Endometrial microvascular endothelial cells (primary cell): ENCODE measurements around the gene NTN3. TPM values are rescaled to one million over a fixed set of nuclear protein-coding genes. Genes with fewer than 3 reads are reported as not detected.
"Not testable (repeated sequence)": the region's sequence is repeated elsewhere in the genome, so short reads cannot be mapped to it uniquely, and the experiment has no call there.

Source experiments
- in situ Hi-C: cut with HindIII; loops from 2 replicates; pipeline ENCODE4 v1.10.0; 2017; ENCODE audit warnings: low sequenced_read_pairs, low pct_unique_long_range_greater_than_20kb; ENCODE audit errors: inconsistent ontology term
- total RNA-seq: library from RNA; depleted of rRNA; stranded (reverse); fragments of >200 nt; gene quantifications from one replicate; pipeline ENCODE4 v1.2.3, GENCODE V29; 2015; ENCODE audit errors: inconsistent ontology term

The NTN3 gene
- total RNA-seq, 1 donor from 2014 or later = not detected

DNA sequence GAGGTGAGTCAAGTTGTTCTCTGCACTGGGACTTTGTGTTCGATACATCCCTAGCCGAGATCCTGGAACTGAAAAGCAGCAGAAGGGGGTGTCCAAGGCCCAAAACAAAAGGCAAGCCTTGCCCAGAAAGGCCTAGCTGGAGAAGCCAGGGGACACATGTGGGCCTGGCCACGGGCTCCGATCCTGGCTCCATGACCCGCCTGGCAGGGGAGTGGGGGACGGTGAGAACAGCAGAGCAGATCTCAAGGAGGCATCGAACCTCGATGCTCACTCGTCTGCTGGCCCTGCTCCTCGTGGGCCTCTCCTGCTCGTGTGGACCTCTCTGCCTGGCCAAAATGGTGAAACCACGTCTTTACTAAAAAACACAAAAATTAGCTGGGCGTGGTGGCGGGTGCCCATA is 33.0 kb upstream of the NTN3 start:
- in situ Hi-C loops = no loop called here

GRCh38 chr16:2439598-2439997 is 31.5 kb upstream of the NTN3 start:
- in situ Hi-C loops = no loop called here

DNA sequence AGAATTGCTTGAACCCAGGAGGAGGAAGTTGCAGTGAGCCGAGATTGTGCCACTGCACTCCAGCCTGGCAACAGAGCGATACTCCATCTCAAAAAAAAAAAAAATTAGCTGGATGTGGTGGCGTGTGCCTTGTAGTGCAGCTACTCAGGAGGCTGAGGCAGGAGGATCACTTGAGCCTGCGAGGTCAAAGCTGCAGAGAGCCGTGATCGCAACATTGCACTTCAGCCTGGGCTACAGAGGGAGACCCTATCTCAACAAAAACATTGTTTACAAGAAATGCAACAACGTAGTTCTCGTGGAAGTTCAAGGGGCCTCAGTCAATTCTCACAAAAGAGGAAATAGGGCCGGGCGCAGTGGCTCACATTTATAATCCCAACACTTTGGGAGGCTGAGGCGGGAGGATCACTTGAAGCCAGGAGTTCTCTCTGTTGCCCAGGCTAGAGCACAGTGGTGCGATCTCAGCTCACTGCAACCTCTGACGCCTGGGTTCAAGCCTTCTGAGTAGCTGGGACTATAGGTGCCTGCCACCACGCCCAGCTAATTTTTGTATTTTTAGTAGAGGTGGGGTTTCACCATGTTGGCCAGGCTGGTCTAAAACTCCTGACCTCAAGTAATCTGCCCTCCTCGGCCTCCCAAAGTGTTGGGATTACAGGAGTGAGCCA is 29.8 kb upstream of the NTN3 start:
- in situ Hi-C loops = not testable (repeated sequence)

- in situ Hi-C loops = no loop called here
Observed at GRCh38 chr16:2443555-2443954, 27.5 kb upstream of the NTN3 start.

DNA sequence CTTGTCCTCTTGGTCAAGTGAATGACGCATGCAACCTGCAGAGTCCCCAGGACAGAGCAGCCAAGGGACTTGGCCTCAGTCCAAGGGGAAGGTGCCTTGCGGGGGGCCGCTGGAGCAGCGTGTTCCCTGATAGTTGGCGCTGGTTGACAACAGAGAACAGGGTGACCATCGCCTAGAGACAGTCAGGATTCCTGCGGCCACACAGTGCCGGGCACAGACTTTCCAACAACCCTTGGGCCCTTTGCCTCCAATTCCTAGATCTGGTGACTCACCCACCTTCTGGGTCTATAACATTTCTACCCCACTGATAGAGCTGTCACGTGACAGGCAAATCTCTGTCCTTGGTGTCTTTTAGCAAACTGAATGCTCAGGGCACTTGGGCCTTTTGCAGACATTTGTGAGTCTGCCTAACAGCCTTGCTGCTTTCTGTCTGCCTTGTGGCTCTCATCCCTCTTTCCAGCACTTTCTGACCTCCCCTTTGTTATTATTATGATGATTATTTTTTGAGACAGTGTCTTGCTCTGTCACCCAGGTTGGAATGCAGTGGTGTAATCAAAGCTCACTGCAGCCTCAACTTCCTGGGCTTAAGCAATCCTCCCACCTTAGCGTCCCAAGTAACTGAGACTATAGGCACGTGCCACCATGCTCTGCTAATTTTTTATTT is 23.0 kb upstream of the NTN3 start:
- in situ Hi-C loops = no loop called here

DNA sequence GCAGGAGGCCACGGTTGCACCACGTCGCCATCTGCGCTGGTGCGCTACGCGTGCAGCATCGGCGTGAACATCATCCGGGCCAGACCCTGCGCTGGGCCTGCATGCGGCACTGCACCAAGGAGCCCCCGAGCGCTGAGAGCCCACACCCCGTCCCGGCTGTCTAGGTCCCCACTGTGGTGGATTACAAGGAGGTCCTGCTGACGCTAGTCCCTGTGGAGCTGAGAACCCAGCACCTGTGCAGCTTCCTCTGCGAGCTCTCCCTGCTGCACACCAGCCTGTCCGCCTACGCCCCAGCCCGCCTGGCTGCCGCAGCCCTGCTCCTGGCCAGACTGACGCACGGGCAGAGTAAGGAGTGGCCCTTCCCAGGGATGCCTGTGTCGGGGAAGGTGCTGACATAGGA is 22.0 kb upstream of the NTN3 start:
- in situ Hi-C loops = no loop called here

DNA sequence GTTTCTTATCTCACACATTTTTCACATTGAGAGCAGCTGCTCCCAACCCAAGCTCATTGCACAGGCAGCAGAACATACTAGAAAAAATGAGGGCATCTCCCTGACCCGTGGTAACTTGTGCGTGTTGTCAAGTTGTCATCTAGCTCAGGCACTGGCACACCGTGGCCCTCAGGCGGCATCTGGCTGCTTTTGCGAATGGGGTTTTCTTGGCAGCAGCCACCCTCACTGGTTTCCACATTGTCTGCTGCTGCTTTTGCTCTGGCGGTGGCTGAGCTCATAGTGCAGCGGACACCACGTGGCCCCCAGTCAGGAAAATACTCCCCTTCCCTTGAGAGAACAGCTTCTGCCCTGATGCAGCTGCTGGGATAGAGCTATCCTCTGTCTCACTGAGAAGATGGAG is 20.6 kb upstream of the NTN3 start:
- in situ Hi-C loops = no loop called here

- in situ Hi-C loops = no loop called here
Observed at GRCh38 chr16:2450975-2451381, 20.1 kb upstream of the NTN3 start.

GRCh38 chr16:2451851-2452320 is 19.2 kb upstream of the NTN3 start:
- in situ Hi-C loops = no loop called here

DNA sequence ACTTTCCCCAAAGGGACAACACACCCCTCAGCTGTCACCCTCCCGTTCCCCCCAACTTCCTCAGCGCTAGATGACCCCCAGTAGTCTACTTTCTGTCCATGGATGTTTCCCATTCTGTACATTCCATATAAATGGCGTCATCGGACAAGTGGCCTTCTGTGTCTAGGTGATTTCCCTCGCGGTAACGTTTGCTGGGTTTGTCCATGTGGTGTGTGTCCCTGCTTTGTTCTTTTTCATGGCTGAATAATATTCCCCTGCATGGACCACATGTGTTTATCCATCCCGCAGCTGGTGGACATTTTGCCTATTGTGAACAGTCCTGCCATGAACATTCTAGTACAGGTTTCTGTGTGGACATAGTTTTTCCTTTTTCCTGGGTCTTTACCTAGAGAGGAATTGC is 18.4 kb upstream of the NTN3 start:
- in situ Hi-C loops = no loop called here

GRCh38 chr16:2455081-2455845 is 15.8 kb upstream of the NTN3 start:
- in situ Hi-C loops = no loop called here

GRCh38 chr16:2456551-2457153 is 14.4 kb upstream of the NTN3 start:
- in situ Hi-C loops = no loop called here

DNA sequence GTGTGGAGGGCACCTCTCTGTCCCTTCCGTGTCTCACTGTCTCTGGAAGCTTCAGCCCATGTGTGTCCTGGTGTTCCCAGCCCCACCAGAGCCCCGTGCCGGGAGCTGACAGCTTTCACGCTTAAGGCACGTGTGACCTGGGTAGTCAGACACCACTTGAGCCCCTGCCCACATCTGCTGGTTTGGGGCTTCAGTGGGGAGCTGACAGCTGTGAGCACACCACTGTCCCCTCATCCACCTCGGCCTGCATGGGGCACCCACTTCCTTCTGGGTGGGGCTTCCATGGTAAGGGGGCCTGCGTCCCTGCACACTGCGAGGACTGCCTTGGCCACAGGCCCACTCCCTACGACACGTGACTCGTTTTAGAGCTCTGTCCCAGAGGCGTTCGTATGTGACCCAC is 13.8 kb upstream of the NTN3 start:
- in situ Hi-C loops = no loop called here

DNA sequence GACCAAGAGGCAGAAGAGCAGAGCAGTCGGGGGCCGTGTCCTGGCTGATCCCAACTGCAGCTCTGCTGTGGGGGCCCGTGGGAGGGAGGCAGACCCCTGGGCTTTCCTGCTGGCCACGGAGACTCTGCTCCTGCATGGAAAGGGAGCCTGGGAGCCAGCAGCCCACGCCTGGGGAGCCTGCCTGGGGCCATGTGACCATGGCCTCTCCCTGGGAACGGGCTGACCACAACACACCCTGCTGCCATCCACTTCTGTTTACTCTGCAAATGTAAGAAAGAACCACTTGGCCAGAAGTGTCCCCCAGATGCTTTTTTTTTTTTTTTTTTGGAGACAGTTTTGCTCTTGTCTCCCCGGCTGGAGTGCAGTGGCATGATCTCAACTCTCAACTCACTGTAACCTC is 13.2 kb upstream of the NTN3 start:
- in situ Hi-C loops = no loop called here

DNA sequence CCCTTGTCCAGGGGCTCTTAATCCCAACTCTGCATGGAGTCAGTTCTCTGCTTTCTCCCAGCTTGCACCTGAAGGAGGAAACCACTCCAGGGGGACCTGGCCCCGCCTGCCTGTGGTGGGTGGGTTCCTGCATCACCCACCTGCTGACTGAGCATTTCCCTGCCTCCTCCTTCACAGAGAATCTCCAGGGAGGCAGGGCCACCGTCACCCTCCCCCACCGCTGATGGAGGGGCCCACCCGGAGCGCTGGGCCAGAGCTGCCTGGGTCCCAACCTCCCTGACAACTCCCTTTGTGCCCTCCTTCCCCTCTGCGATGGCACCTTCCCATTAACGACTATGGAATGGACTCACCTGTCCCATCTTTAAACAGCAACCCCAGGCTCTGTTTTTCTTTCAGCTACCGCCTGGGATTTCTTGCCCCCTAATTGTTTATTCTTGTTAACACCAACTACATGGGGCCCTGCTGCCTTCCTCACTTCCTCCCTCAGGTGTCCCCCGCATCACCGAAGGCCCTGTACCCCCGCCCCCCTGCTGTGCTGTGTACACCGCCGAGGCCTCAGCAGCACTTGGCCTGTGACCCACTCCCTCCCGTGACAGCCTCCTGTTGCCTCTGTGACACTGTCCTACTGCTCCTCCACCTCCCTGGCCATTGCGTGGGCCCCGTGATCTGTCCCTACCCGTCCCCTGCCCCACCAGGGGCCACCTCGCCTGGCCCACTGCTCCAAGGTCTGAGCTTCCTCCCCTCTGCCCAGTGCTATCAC is 12.0 kb upstream of the NTN3 start:
- in situ Hi-C loops = no loop called here

GRCh38 chr16:2459647-2460390 is 11.3 kb upstream of the NTN3 start, which contains the start of gene TEDC2:
Gene TEDC2 (plus strand): TSS chr16:2460109. CDS start chr16:2460145, 36 bp downstream.
- in situ Hi-C loops = no loop called here

DNA sequence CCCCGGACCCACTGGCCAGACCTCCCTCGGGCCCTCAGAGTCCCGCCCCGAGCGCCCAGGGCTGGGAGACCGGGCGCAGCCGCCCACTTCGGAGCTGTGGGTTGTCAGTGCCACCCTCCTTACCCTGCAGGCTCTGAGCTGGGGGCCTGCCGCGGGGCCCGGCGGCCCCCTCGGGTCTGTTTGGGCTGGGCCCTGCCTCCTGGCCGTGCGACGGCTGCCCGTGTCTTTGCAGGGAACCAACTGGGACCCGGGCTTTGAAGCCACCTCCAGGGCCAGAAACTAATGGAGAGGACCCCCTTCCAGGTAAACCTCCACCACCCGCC is 10.7 kb upstream of the NTN3 start:
- in situ Hi-C loops = no loop called here

- in situ Hi-C loops = no loop called here
Observed at GRCh38 chr16:2460916-2461315, 10.2 kb upstream of the NTN3 start.
